Stimulated activated CD8-positive, alpha-beta memory T cell treated with anti-CD3 and anti-CD28 coated beads, Interleukin-12 subunit alpha, Interleukin-12 subunit beta, amount 100 ng/mL, for 1 hour (primary cell): ENCODE results near the gene DDX17.

ENCODE experiments used
- DNase-seq: peaks from one replicate; pipeline ENCODE4 v3.0.0-alpha.2; 2020; ENCODE audit warnings: low read depth

The DDX17 gene

DNA sequence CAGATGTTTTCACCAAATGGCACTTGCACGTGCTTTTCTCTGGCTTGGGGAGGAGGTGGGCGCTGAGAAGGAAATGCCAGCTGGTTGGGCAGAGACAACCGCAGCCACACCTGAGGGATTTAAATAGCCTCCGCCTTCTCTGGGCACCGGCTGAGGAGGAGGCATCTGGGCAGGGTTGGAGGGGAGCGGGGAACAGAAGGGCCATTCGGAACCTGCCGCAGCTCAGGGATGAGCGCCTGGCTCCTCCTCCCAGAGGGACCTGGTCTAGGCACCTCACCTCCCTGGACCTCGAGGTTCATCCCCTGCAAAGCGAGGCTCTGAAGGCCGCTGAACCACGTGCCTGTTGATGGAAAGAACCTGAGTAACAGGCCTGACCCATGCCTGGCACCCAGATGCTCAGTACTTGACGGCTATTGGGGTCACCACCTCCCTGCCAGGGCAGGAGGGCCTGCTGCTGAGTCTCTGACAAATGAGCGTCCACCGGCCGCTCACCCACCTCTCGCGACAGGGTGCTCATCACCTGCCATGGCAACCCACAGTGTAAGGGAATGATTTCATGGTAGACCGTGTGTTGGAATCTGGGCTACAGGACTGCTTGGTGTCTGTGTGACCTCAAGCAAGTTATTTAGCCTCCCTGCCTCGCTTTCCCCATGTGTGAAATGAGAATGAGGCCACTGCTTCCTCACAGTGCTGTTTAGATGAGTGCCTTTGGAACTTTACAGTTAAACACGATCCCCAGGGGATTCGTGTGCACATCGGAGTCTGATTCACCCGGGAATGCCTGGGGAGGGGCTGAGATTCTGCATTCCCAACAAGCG, 40.2 kb downstream of the DDX17 start:
- DNase-seq = no peak

DNA sequence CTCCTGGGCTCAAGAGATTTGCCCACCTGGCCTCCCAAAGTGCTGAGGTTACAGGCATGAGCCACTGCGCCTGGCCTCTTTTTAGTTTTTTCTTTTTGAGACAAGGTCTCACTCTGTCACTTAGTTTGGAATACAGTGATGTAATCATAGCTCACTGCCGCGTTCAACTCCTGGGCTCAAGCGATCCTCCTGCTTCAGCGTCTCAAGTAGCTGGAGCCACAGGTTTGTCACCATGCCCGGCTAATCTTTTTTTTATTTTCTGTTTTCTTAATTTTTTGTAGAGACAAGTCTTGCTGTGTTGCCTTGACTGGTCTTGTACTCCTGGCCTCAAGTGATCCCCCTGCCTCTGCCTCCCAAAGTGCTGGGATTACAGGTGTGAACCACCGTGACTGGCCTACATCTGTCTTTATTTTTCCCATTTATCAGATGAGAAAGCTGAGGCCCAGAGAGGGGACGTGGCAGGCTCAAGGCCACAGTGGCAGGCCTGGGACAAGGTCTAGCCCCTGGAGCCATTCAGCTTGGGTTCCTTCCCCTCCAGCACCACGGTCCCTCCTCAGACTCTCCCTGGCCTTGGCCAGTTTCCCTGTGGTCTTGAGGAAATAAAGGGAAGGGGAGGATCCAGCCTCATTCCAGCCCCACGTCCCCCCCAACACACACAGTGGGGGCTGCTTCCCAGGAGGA, 41.0 kb downstream of the DDX17 start:
- no peak for DNase-seq

- DNase-seq = no peak
These were observed 42.9 kb downstream of the DDX17 start for GRCh38 chr22:38462960-38463784.

DNA sequence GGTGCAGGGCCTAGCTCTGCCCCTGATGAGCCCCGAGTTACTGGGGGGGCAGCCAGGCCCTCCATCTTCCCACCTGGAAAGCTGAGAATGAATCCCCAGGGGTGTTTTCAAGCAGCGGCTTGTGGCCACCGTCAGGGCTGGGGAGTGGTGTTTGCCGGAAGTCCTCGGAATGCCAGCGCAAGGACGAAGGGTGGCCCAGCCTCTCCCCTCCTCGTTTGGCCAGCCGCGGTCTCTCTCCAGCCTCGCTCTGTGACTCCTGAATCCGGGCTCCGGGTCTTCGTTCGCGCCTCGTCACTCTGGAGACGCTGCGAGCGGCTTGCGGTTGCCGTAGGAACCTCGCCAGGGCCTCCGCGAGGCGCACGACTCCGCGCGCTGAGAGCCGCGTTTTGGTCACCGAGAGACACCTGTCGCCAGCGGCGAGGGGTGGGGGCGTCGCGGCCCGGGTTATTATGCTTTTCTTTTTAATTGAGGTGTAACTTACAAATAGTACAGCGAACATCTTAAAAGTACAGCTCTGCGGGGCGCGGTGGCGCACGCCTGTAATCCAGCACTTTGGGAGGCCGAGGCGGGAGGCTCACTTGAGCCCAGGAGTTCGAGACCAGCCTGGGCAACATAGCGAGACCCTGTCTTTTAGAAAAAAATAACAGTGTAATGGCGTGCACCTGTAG, 44.6 kb downstream of the DDX17 start:
- peak; percentile 9 for DNase-seq

- no peak for DNase-seq
These were observed 45.1 kb downstream of the DDX17 start for GRCh38 chr22:38461057-38461413.

DNA sequence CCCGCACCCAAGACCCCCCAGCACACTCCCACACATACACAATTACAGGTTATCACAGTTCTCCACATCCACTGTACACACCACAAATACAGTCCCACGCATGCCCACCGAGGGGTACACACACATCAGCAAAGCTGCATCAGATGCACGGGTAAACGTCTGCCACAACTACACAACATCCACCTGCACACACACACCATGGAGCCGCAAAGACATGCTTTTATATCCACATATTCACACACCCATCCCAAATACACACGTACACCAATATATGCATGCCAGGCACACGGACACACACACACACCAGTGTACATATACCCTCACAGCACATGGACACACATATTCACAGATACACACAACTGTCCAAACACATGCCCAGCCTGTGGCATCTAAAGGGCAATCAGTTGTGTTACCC, 45.7 kb downstream of the DDX17 start:
- DNase-seq = no peak

- DNase-seq = no peak
These were observed 49.0 kb downstream of the DDX17 start for GRCh38 chr22:38456841-38457699.

GRCh38 chr22:38456272-38456835, 49.8 kb downstream of the DDX17 start:
- DNase-seq = no peak

DNA sequence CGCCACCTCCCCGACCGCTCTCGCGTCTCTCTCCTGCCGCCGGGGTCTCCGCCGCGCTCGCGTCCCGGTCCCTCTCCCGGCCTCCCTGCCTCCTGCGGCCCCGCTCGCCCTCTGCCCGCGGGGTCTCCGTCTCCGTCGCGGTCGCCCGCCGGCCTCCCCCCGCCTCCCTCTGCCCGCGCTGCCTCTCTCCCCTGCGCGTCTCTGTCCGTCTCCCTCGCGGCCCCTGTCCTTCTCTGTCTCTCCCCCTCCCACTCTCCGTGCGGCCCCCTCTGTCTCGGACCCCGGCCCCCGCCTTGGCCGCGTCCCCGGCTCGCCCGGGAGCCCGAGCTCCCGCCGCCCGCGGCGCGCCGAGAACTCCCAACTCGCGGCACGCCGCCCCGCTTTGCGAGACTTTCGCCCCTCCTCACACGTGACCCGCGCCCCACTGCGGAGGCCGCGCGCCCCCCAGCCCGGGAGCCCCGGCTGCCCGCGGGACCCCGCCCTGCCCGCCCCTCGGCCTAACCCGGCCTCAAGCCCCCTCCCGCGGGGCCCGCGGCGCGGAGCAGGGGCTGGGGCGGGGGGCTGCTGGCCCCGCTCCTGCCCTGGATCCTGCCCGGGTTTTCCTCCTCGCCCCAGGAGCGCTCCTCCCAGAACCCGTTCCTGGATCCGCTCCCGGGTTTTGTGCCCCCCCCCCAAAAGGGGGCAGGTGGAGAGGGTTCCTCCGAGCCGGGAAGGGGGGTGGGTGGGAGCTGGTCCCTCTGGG, 50.4 kb downstream of the DDX17 start:
- DNase-seq = no peak

- no peak for DNase-seq
These were observed 51.0 kb downstream of the DDX17 start, which contains the start of gene KCNJ4 for GRCh38 chr22:38455076-38455529. KCNJ4 (minus strand) TSS chr22:38455199; CDS start chr22:38428132, 27,067 bp downstream.

DNA sequence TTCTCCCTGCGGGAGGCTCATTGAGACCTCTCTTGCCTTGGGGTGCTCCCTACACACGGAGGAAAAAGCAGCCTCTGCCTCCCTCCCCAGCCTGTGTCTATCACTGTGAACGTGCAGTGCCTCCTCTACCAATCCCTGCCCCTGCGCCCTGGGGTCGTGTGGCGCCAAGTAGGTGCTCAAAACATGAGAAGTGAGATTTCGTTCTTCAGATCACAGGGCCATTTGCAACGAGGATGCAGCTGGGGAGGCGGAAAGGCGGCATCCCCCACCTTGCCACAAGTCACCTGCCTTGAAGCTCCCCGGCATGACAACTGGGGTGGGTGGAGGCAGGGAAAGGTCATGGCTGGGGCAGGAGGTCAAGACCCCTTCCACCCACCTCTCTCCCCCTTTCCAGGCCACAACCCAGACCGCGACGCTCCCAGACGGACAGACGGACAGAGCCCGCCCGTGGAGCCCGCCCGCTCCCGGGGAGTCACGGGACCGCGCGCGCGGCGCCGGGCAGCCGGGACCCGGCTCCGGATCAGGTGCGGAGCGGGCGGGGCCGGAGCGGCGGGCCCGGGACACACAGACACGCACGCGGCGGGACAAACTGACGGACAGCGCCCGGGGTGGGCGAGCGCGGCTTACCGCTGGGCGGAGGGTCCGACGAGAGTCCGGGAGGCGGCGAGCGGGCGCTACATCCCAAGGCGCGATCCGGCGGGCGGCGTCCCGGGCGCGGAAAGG, 51.6 kb downstream of the DDX17 start:
- no peak for DNase-seq

- DNase-seq = no peak
These were observed 52.1 kb downstream of the DDX17 start for GRCh38 chr22:38453996-38454352.

DNA sequence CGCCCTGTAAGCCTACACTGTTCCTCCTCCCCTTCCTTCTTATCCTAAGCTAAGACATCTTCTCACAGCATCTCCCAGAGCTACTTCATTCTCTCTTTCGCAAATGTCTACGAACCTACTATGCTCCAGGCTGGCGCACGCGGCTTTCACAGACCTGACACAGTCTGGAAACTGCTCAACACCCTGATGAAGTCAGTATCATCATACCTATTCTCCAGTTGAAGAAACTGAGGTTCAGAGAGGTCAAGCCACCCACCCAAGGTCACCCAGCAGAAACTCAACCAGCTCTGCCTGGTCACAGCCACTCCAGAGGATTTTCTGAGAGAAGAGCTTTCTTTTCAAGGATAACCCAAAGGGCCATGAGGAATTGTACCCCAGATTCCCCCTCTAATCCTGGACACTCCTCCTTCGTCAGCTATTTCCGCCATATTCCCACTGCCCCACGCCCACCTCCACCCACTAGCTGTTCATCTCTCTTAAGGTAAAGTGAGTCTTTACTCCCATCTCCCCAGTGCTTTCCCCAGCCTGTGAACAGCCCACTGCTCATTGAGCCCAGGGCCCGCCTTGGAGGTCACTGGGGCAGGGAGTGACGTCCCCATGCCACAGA, 52.9 kb downstream of the DDX17 start:
- DNase-seq = no peak

DNA sequence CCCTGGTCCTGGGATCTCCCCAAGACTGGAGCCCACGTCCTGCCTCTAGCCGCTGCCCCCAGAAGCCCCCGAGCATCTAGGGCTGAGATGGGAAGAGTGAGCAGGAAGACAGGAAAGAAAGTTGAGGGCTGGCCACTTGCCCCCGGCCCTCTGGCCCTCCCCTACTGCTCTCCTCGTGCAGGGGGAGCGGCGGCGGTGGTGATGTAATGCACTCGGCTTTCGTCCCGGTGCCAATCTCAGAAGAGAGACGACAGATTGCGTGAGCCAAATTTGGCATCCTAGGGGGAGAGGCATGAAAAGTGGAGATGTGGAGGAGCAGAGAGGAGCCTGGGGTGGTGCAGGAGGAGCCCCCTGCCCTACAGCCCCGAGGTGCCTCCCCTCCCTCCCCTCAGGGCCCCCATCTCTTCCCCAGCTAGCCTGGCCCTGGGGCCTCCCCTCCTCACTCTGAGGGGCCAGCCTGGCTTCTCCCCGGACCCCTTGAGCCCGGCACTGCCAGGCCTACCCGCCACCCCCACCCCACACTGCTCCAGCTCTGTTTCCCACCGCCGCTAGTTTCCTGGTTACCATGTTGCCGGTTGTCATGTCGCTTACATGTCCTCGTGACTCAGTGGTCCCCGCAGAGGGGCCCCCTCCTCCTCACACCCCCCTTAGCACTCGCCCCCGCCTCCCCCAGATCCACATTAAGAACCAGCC, 53.6 kb downstream of the DDX17 start:
- no peak for DNase-seq

- no peak for DNase-seq
These were observed 54.2 kb downstream of the DDX17 start for GRCh38 chr22:38451864-38452263.

- DNase-seq = no peak
These were observed 54.7 kb downstream of the DDX17 start for GRCh38 chr22:38451404-38451803.

DNA sequence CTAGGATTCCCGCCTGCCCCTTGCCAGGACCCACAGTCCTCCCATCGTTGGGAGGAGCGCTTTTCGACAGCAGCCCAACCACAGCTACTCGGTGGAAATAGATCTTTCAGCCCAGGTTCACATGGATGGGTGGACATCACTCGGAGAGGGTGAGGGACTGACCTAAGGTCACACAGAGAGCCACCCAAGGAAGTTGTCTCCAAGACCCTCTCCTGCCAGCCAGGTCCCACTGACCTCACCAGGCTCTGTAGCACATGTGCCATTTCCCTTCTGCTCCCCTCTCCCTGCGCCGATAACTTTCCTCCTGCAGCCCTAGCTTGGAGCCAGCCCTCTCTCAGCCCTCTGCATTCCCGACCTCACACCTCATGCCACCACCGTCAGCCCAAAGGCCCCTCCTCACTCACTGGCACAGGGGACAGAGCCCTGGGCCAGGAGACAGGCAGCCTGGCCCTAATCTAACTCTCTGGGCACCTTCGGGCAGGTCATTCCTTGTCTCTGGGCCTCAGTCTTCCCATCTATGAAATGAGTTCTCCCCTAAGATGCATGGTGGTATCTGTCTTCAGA, 55.8 kb downstream of the DDX17 start:
- DNase-seq = no peak

DNA sequence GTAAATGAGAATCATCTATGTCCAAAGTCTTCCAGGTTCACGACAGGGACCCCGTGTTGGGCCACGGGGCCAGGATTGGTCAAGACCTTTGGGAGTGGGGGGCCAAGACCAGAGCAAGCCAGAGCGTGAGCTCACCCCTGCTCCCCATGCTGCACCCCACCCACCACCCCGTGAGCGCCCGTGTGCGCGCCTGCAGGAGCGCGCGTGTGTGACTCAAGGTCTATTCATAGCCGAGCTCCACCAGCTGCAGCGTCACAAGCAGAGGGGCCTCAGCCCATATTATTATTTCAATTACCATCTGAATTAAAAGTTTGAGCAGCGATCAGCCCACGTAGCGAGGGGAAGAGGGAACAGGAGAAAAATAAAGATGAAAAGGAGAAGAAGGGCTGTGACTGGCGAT, 56.3 kb downstream of the DDX17 start:
- DNase-seq = no peak
